HCT116 (cell line): ENCODE results near the gene PSME3IP1. TPM values are rescaled to one million over a fixed set of nuclear protein-coding genes. Genes with fewer than 3 reads are reported as not detected.

ENCODE experiments used
- ATAC-seq: fragments of 200-7000 bp; cut with Tn5 transposase; 2 replicates; pipeline ENCODE4 v1.9.1; 2020; ENCODE audit warnings: mild to moderate bottlenecking, moderate library complexity
- BruUV-seq: library from RNA; stranded (reverse); fragments of 400-500 nt; replicated peaks from 2 replicates; lab custom pipeline; 2021; lab: Mats Ljungman, UMichigan
- CTCF ChIA-PET: fragments of 300-600 bp; sonication (Branson Sonifier 250); formaldehyde crosslinking; loops from one replicate; lab custom pipeline; 2021; ENCODE audit warnings: antibody characterized with exemption; lab: Charles Lee
- POLR2A ChIA-PET: fragments of 300-600, 350-600 bp; sonication (Branson Sonifier 250); formaldehyde crosslinking; loops from one replicate; lab custom pipeline; 2021; ENCODE audit warnings: antibody characterized with exemption; lab: Charles Lee
- RAD21 ChIA-PET, 2 experiments: fragments of 300-600 bp; sonication (Branson Sonifier 250); formaldehyde crosslinking; loops; one replicate each; lab custom pipeline; 2023; ENCODE audit warnings: low total read pairs in 2 of 2; ENCODE audit not compliant: uncharacterized antibody in 2 of 2, unreplicated experiment in 2 of 2, low non-redundant PET in 1 of 2; lab: Charles Lee
- DNase-seq: peaks from one replicate; pipeline ENCODE4 v3.0.0-alpha.2; 2010; ENCODE audit warnings: low read depth, low spot score
- H2AFZ ChIP-seq: fragments of 200-600 bp; shearing (Covaris generic), sonication (generic); 2 replicates; pipeline ENCODE4 v1.6.1; 2017; ENCODE audit warnings: low read depth, mixed run types, mixed read lengths, antibody characterized with exemption, low read length; ENCODE audit not compliant: poor library complexity, severe bottlenecking
- H3K27ac ChIP-seq: 2 replicates; pipeline ENCODE4 v1.5.1; 2012; ENCODE audit warnings: low read depth, low read length
- H3K27me3 ChIP-seq: fragments of 200-600 bp; sonication (generic); 2 replicates; pipeline ENCODE4 v1.6.1; 2016; ENCODE audit warnings: mixed run types, low read length, mixed read lengths; ENCODE audit not compliant: insufficient read depth
- H3K36me3 ChIP-seq, 2 experiments: fragments of 200-500 bp in 1 of 2; fragments of 200-600 bp in 1 of 2; sonication (Bioruptor generic) in 1 of 2; sonication (generic) in 1 of 2; 2 replicates each; pipeline versions ENCODE4 v1.5.1 to v1.6.1; 2014 to 2016; ENCODE audit warnings: low read length in 2 of 2, inconsistent platforms in 1 of 2, mixed read lengths in 1 of 2, mixed run types in 1 of 2; ENCODE audit not compliant: insufficient read depth in 2 of 2, control insufficient read depth in 1 of 2
- H3K4me1 ChIP-seq, 2 experiments: fragments of 200-600 bp in 1 of 2; sonication (generic) in 1 of 2; 2 replicates each; pipeline versions ENCODE4 v1.5.1 to v1.6.1; 2012 to 2017; ENCODE audit warnings: low read length in 2 of 2, inconsistent platforms in 1 of 2, mild to moderate bottlenecking in 1 of 2, mixed read lengths in 1 of 2, mixed run types in 1 of 2, moderate library complexity in 1 of 2; ENCODE audit not compliant: insufficient read depth in 2 of 2, control insufficient read depth in 1 of 2
- H3K4me2 ChIP-seq: fragments of 200-600 bp; sonication (generic); 2 replicates; pipeline ENCODE4 v1.6.1; 2017; ENCODE audit warnings: mixed run types, low read length, mixed read lengths
- H3K4me3 ChIP-seq, 2 experiments: fragments of 200-600 bp in 1 of 2; sonication (generic) in 1 of 2; replicated peaks in 1 of 2; 2 replicates each; pipeline ENCODE4 v1.5.1; 2011 to 2016; ENCODE audit warnings: low read length in 2 of 2, control low read depth in 1 of 2, low read depth in 1 of 2, mild to moderate bottlenecking in 1 of 2, mixed read lengths in 1 of 2, mixed run types in 1 of 2
- H3K79me2 ChIP-seq: fragments of 200-600 bp; sonication (generic); 2 replicates; pipeline ENCODE4 v1.6.1; 2017; ENCODE audit warnings: mild to moderate bottlenecking, mixed run types, low read length, moderate library complexity, mixed read lengths; ENCODE audit not compliant: insufficient read depth
- H3K9ac ChIP-seq: fragments of 200-600 bp; sonication (generic); 2 replicates; pipeline ENCODE4 v1.6.1; 2016; ENCODE audit warnings: low read length, mixed read lengths
- H3K9me2 ChIP-seq: fragments of 200-600 bp; sonication (generic), shearing (Covaris generic); 2 replicates; pipeline ENCODE4 v1.6.1; 2017; ENCODE audit warnings: mixed run types, mild to moderate bottlenecking, moderate library complexity; ENCODE audit not compliant: insufficient read depth
- H3K9me3 ChIP-seq, 2 experiments: fragments of 200-500 bp in 1 of 2; fragments of 200-600 bp in 1 of 2; sonication (Bioruptor generic) in 1 of 2; sonication (generic) in 1 of 2; 2 replicates each; pipeline ENCODE4 v1.6.1; 2014 to 2017; ENCODE audit warnings: low read length in 2 of 2, mixed read lengths in 2 of 2, inconsistent platforms in 1 of 2, low read depth in 1 of 2, mild to moderate bottlenecking in 1 of 2, mixed run types in 1 of 2, moderate library complexity in 1 of 2; ENCODE audit not compliant: control insufficient read depth in 1 of 2, insufficient read depth in 1 of 2
- H4K20me1 ChIP-seq: fragments of 200-600 bp; sonication (generic), shearing (Covaris generic); 2 replicates; pipeline ENCODE4 v1.6.1; 2017; ENCODE audit warnings: mixed run types, mild to moderate bottlenecking, moderate library complexity; ENCODE audit not compliant: insufficient read depth
- EZH2 ChIP-seq: fragments of 200-600 bp; sonication (generic); IDR thresholded peaks from 2 replicates; pipeline ENCODE4 v1.6.1; 2017; ENCODE audit warnings: antibody characterized with exemption, mixed run types
- EZH2phosphoT487 ChIP-seq: fragments of 200-600 bp; IDR thresholded peaks from 2 replicates; pipeline ENCODE4 v1.6.1; 2018; ENCODE audit warnings: antibody characterized with exemption, borderline replicate concordance
- FOSL1 ChIP-seq: IDR thresholded peaks from 2 replicates; pipeline ENCODE4 v1.6.1; 2012; ENCODE audit warnings: low read depth
- JUND ChIP-seq: IDR thresholded peaks from 2 replicates; pipeline ENCODE4 v1.6.1; 2012
- SIN3A ChIP-seq: IDR thresholded peaks from 2 replicates; pipeline ENCODE4 v1.6.1; 2012; ENCODE audit warnings: low read depth
- SP1 ChIP-seq: IDR thresholded peaks from 2 replicates; pipeline ENCODE4 v1.6.1; 2012; ENCODE audit warnings: low read depth
- ZBTB33 ChIP-seq: IDR thresholded peaks from 2 replicates; pipeline ENCODE4 v1.6.1; 2011; ENCODE audit warnings: mild to moderate bottlenecking, low read length, moderate library complexity; ENCODE audit not compliant: insufficient replicate concordance; ENCODE audit errors: extremely low read depth
- ZFX ChIP-seq: fragments of 450-650 bp; IDR thresholded peaks from 2 replicates; pipeline ENCODE4 v1.6.1; 2017
- intact Hi-C: fragments of 100-400 bp; cut with micrococcal nuclease; formaldehyde crosslinking; loops from 2 replicates; pipeline ENCODE4 v1.10.0; 2022
- total RNA-seq: library from RNA; stranded (reverse); gene quantifications from one replicate; pipeline ENCODE4 v1.2.1, GENCODE V29; 2021; ENCODE audit not compliant: unreplicated experiment
- TF ChIP-seq, protein P1 (sequence below): IDR thresholded peaks from 2 replicates; pipeline ENCODE4 v1.6.1; 2012
- TF ChIP-seq, protein P2 (sequence below): IDR thresholded peaks from 2 replicates; pipeline ENCODE4 v1.6.1; 2012; ENCODE audit warnings: low read depth

PSME3IP1 gene
- total RNA-seq, 1 experiment from 2014 or later = 88.5 TPM

- ATAC-seq = peak; percentile 42
- Histone ChIP-seq H4K20me1 (no peaks in the 10 kb centered on the region), H3K9ac (no peak overlapping the region), H3K9me3 (no peaks in the 10 kb centered on the region)
- CTCF ChIA-PET = no interaction called here
- POLR2A ChIA-PET = no interaction called here
- TF ChIP-seq ZBTB33 = no peak
- TF ChIP-seq EZH2 = no peak
- TF ChIP-seq, protein P1, sequence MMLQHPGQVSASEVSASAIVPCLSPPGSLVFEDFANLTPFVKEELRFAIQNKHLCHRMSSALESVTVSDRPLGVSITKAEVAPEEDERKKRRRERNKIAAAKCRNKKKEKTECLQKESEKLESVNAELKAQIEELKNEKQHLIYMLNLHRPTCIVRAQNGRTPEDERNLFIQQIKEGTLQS = no peak
- no peak for TF ChIP-seq JUND
- no peak for TF ChIP-seq ZFX
- TF ChIP-seq SIN3A = no peak
- no peak for TF ChIP-seq FOSL1
- TF ChIP-seq, protein P2, sequence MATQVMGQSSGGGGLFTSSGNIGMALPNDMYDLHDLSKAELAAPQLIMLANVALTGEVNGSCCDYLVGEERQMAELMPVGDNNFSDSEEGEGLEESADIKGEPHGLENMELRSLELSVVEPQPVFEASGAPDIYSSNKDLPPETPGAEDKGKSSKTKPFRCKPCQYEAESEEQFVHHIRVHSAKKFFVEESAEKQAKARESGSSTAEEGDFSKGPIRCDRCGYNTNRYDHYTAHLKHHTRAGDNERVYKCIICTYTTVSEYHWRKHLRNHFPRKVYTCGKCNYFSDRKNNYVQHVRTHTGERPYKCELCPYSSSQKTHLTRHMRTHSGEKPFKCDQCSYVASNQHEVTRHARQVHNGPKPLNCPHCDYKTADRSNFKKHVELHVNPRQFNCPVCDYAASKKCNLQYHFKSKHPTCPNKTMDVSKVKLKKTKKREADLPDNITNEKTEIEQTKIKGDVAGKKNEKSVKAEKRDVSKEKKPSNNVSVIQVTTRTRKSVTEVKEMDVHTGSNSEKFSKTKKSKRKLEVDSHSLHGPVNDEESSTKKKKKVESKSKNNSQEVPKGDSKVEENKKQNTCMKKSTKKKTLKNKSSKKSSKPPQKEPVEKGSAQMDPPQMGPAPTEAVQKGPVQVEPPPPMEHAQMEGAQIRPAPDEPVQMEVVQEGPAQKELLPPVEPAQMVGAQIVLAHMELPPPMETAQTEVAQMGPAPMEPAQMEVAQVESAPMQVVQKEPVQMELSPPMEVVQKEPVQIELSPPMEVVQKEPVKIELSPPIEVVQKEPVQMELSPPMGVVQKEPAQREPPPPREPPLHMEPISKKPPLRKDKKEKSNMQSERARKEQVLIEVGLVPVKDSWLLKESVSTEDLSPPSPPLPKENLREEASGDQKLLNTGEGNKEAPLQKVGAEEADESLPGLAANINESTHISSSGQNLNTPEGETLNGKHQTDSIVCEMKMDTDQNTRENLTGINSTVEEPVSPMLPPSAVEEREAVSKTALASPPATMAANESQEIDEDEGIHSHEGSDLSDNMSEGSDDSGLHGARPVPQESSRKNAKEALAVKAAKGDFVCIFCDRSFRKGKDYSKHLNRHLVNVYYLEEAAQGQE = no peak
- no peak for TF ChIP-seq SP1
- no peak for TF ChIP-seq EZH2phosphoT487
- TF ChIP-seq, all 23 proteins: peak for 0
- Histone ChIP-seq H3K27me3 (no peaks in the 10 kb centered on the region), H3K4me3 (no peak overlapping the region), H3K4me1 (no peaks in the 10 kb centered on the region), H3K9me2 (no peaks in the 10 kb centered on the region), H3K79me2 (no peaks in the 10 kb centered on the region), H3K4me2 (no peak overlapping the region), H3K27ac (no peak overlapping the region), H3K36me3 (no peaks in the 10 kb centered on the region), H2AFZ (no peak overlapping the region)
- intact Hi-C loops = no loop called here
- no TSS peak for BruUV-seq
- DNase-seq = no peak
- RAD21 ChIA-PET = no interaction called here
Observed at GRCh38 chr16:57146040-57146647, 39.7 kb downstream of the PSME3IP1 start.
